Endothelial cell of umbilical vein (primary cell): ENCODE measurements around the gene ERLEC1.

ENCODE experiments used
- EZH2 ChIP-seq: IDR thresholded peaks from 2 replicates; pipeline ENCODE4 v1.6.1; 2012; ENCODE audit warnings: borderline replicate concordance, low read depth, mild to moderate bottlenecking, moderate library complexity, low read length, inconsistent platforms; ENCODE audit not compliant: severe bottlenecking
- FOS ChIP-seq: IDR thresholded peaks from 2 replicates; pipeline ENCODE4 v1.6.1; 2011; ENCODE audit warnings: mild to moderate bottlenecking, low read length, moderate library complexity, borderline replicate concordance; ENCODE audit not compliant: insufficient read depth
- JUN ChIP-seq: IDR thresholded peaks from 2 replicates; pipeline ENCODE4 v1.6.1; 2011; ENCODE audit warnings: borderline replicate concordance, low read depth; ENCODE audit not compliant: insufficient read length, insufficient read depth
- POLR2A ChIP-seq: IDR thresholded peaks from 2 replicates; pipeline ENCODE4 v1.6.1; 2012; ENCODE audit warnings: low read depth, mild to moderate bottlenecking, control low read depth, low read length
- POLR2AphosphoS5 ChIP-seq: IDR thresholded peaks from 2 replicates; pipeline ENCODE4 v1.6.1; 2012; ENCODE audit warnings: low read depth, mild to moderate bottlenecking, control low read depth, low read length, moderate library complexity; ENCODE audit not compliant: insufficient read depth
- TF ChIP-seq, protein P1 (sequence below), 2 donors: IDR thresholded peaks; 1 replicate in 1 of 2; 2 replicates in 1 of 2; pipeline ENCODE4 v1.5.1; 2011; ENCODE audit warnings: low read length in 2 of 2, mild to moderate bottlenecking in 2 of 2, moderate library complexity in 2 of 2, control low read depth in 1 of 2, inconsistent platforms in 1 of 2, low read depth in 1 of 2; ENCODE audit not compliant: insufficient read depth in 1 of 2; ENCODE audit errors: extremely low read depth in 1 of 2

GRCh38 chr2:53752385-53752784 is 34.5 kb upstream of the ERLEC1 start:
- TF ChIP-seq, protein P1, sequence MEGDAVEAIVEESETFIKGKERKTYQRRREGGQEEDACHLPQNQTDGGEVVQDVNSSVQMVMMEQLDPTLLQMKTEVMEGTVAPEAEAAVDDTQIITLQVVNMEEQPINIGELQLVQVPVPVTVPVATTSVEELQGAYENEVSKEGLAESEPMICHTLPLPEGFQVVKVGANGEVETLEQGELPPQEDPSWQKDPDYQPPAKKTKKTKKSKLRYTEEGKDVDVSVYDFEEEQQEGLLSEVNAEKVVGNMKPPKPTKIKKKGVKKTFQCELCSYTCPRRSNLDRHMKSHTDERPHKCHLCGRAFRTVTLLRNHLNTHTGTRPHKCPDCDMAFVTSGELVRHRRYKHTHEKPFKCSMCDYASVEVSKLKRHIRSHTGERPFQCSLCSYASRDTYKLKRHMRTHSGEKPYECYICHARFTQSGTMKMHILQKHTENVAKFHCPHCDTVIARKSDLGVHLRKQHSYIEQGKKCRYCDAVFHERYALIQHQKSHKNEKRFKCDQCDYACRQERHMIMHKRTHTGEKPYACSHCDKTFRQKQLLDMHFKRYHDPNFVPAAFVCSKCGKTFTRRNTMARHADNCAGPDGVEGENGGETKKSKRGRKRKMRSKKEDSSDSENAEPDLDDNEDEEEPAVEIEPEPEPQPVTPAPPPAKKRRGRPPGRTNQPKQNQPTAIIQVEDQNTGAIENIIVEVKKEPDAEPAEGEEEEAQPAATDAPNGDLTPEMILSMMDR (IDR thresholded peaks at IDR 0.05; ENCODE audit: extremely low read depth in 1 of 2, insufficient read depth in 1 of 2, low read depth in 1 of 2, low read length in 2 of 2) = no peak
- TF ChIP-seq POLR2A = no peak
- no peak for TF ChIP-seq JUN
- no peak for TF ChIP-seq EZH2
- TF ChIP-seq POLR2AphosphoS5 = no peak
- no peak for TF ChIP-seq FOS
